NT2/D1 (cell line): ENCODE data around the gene TSNAXIP1.

Experiments
- YY1 ChIP-seq: IDR thresholded peaks from 2 replicates; pipeline ENCODE4 v1.6.1; 2011; ENCODE audit not compliant: insufficient read length, insufficient read depth
- ZNF274 ChIP-seq: IDR thresholded peaks from 2 replicates; pipeline ENCODE4 v1.6.1; 2011; ENCODE audit warnings: mild to moderate bottlenecking, low read depth, low read length

DNA sequence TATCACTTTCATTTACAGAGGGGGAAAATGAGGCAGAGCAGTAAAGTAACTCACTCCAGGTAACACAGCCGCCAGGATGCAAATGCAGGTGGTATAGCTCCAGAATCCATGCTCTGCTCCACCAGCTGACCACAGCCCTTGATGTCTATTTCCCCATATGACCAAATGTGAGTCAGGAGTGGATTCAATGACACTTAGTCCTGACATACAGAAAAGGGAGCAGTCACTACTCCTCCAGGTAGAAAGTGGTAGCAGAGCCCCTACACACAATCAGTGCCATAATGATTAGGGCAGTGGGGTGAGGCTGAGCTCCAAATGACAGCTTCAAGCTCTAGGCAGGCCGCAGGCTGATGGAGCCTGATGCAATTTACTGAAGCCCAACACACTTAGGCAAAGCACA lies 44.3 kb upstream of the TSNAXIP1 start:
- TF ChIP-seq ZNF274, result no peak
- no peak for TF ChIP-seq YY1
